Endometrial microvascular endothelial cells (primary cell): ENCODE data around the gene DPF3. TPM values are rescaled to one million over a fixed set of nuclear protein-coding genes. Genes with fewer than 3 reads are reported as not detected.

Experiments used
- in situ Hi-C: cut with HindIII; loops from 2 replicates; pipeline ENCODE4 v1.10.0; 2017; ENCODE audit warnings: low sequenced_read_pairs, low pct_unique_long_range_greater_than_20kb; ENCODE audit errors: inconsistent ontology term
- total RNA-seq: library from RNA; depleted of rRNA; stranded (reverse); fragments of >200 nt; gene quantifications from one replicate; pipeline ENCODE4 v1.2.3, GENCODE V29; 2015; ENCODE audit errors: inconsistent ontology term

The DPF3 gene
- 6.5 TPM for total RNA-seq

- in situ Hi-C loops: no loop called here
Observed at GRCh38 chr14:72893636-72894322, at the start of gene DPF3. DPF3 (minus strand) TSS chr14:72894101; CDS start chr14:72894088, 13 bp downstream.

- in situ Hi-C loops: no loop called here
Observed at GRCh38 chr14:72942934-72943333, 49.0 kb upstream of the DPF3 start.

- in situ Hi-C loops: no loop called here
Observed at GRCh38 chr14:72941286-72941985, 47.5 kb upstream of the DPF3 start.

GRCh38 chr14:72939630-72940029 lies 45.7 kb upstream of the DPF3 start:
- in situ Hi-C loops: no loop called here

GRCh38 chr14:72932893-72933292 lies 39.0 kb upstream of the DPF3 start:
- in situ Hi-C loops: no loop called here

- in situ Hi-C loops: no loop called here
Observed at GRCh38 chr14:72929316-72930080, 35.6 kb upstream of the DPF3 start.

- in situ Hi-C loops: no loop called here
Observed at GRCh38 chr14:72928872-72929271, 35.0 kb upstream of the DPF3 start.

- in situ Hi-C loops: no loop called here
Observed at GRCh38 chr14:72926292-72927028, 32.6 kb upstream of the DPF3 start, which contains the start of gene DCAF4. DCAF4 (plus strand) TSS chr14:72926464; CDS start chr14:72937979, 11,515 bp downstream.

GRCh38 chr14:72925815-72926291 lies 32.0 kb upstream of the DPF3 start:
- in situ Hi-C loops: no loop called here

GRCh38 chr14:72925171-72925759 lies 31.4 kb upstream of the DPF3 start:
- in situ Hi-C loops: no loop called here

GRCh38 chr14:72924337-72924736 lies 30.4 kb upstream of the DPF3 start:
- in situ Hi-C loops: no loop called here

GRCh38 chr14:72921396-72921795 lies 27.5 kb upstream of the DPF3 start:
- in situ Hi-C loops: no loop called here

GRCh38 chr14:72920008-72920407 lies 26.1 kb upstream of the DPF3 start:
- in situ Hi-C loops: no loop called here

- in situ Hi-C loops: no loop called here
Observed at GRCh38 chr14:72917094-72917802, 23.3 kb upstream of the DPF3 start.

GRCh38 chr14:72916174-72916573 lies 22.3 kb upstream of the DPF3 start:
- in situ Hi-C loops: no loop called here

GRCh38 chr14:72913809-72914208 lies 19.9 kb upstream of the DPF3 start:
- in situ Hi-C loops: no loop called here

- in situ Hi-C loops: no loop called here
Observed at GRCh38 chr14:72909163-72909562, 15.3 kb upstream of the DPF3 start.

- in situ Hi-C loops: no loop called here
Observed at GRCh38 chr14:72907886-72908285, 14.0 kb upstream of the DPF3 start.
